HG03342 (cell line): ENCODE measurements around the gene XRCC4.

Source experiments
- ATAC-seq: cut with Tn5 transposase; IDR thresholded peaks from one replicate; pipeline ENCODE4 v1.9.1; 2021; ENCODE audit warnings: mild to moderate bottlenecking, moderate library complexity; ENCODE audit not compliant: unreplicated experiment

Gene XRCC4

DNA sequence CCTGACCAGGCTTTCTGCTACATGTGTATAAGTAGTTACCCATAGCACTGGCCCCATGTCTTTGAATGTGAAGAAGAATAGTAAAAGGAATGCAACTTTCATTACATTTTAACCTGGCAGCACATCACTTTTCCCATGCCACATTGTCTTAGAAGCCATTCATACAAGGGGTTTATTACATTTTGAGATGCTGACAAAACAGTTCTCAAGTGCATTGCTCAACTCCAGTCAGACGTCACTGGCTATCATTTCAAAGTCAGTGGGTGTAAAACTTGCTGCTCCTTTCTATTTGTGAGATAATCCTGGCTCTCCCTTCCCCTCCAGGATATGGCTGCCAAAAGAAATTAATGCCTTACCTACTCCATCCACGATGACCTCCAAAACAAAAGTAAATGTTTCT lies 297.2 kb downstream of the XRCC4 start:
- no peak for ATAC-seq

DNA sequence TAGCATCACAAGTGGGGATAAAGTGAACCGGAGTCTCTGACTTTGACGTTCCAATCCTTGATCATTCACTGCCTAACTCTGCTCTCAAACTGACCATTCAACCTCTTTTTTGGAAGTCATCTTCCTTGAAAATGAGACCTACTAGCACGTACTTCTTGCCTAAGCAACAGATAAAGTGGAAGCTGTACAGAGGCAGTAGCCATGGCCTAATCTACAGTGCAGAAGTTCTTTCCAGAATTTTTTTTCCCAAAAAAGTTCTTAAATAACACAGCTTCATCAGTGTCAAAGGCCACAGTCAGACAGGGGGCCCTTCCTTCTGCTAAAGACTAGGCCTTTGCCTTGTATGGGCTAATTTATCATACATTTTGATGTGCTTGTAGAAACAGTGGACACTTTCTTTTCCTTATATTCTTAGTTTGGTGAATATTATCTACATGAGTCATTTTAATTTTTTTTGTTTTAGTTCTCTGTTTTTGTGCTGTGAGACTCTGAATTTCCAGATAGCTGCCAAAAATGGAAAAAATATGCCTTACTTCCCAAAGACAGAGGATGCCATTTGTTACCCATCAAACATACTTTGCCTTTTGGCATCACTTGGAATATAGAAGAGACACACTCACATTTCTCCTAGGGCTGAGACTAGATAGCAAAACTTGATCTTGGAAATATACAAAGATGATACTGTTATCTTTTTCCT lies 297.9 kb downstream of the XRCC4 start:
- ATAC-seq, result no peak

DNA sequence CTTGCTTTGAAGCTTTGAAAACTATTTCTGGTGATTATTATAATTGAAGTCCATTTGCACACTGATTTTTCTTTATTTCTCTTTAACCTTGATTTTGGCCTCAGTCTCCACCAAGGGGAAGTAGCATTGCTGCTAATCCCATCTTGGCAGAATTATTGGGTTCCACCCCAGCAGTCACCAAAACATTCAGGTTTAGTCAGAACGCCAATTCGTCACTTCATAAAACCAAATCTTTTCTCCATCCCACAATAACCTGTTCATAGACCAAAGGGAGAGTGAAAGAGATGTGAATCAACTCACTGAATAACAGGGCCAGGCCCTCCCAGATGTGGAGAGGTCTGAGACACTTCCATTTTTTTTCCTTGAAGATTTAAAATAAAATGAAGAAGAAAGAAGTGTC lies 299.1 kb downstream of the XRCC4 start:
- ATAC-seq, result no peak

DNA sequence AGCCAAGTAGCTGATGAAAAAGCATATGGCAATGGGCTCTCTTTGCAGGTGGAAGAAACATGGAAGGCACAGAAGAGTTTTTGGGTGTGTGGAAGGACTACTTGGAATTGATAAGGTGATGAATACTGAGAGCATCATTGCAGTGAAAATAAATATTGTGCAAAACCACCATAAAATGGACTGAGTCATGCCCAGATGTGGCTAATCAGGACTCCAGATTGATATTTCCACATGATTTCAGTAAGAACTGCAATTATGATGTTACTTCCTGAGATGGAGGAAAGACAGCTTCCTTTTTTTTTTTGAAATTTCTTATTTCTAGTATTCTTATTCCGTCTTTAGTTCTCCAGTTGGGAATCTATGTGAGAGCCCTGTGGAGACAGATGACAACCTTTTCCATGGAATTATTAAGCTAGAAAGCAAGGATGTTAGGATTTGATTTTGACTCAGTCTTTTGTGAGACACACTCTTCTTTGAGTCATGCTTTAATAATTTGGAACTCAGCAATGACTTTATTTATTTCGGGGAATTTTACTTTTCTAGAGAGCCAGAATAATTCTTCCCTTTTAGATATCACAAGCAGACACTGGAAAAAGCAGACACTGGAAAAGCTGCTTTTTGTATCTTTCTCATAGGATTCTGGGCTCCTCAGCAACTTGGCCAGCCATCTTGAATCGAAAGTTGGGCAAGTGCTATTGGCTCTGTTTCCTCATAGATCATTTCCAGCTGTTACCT lies 300.0 kb downstream of the XRCC4 start:
- ATAC-seq, result no peak

DNA sequence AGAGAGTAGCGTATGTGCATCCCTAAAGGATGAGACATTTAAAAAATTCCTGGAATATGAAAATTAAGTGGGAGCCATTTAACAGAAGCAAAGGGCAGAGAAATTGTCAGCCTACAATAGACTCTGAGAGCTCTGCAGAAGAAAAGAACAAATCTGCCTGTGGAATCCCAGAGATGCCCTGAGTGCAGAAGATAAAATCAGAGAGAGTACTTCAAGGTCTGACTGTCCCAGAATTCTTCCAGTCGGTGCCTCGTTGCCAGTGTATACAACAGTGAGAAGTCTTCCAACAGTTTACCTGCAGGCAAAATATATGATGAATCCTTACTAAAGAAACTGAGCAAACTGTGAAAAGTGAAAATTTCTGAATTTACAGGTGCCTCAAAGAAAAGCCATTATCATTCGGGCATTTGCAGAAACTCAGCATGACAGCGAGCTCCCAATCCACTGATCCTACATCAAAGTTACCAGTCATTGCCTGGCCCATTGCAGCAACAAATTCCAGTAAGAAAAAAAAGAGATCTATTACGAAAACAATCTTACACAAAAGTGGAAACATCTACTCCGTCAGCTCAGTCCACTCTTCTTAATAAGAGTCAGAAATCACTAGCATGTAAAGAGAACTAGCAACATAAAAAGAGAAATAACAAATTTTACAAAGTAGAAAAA lies 301.4 kb downstream of the XRCC4 start:
- ATAC-seq, result no peak

DNA sequence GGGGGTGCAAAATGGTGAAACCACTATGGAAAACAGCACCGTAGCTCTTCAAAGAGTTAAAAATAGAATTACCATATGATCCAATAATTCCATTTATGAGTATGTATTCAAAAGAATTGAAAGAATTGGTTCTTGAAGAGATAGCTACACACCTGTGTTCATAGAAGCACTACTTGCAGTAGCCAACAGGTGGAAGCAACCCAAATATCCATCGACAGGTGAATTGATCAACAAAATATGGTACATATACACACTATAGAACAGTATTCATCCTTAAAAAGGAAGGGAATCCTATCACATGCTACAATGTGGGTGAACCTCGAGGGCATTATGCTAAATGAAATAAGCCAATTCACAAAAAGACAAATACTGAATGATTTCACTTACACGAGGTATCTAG lies 308.5 kb downstream of the XRCC4 start:
- no peak for ATAC-seq

DNA sequence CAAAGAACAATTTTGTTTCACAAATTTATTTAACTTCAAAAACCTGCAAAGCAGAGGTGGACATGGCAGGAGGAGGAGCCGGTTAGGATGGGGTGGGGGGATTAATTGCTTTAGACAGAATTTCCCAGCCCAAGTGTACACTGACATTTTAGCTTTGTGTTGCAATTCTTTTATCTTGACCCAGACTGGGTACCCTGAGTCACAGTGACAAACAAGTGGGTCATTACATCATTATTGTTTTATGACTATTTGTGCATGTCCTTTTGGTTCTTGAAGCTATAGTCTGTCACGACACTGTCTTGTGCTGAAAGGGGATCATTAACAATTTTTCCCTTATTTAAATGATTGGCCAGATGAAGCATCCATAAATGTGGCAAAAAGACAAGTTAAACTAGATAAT lies 309.7 kb downstream of the XRCC4 start:
- no peak for ATAC-seq

DNA sequence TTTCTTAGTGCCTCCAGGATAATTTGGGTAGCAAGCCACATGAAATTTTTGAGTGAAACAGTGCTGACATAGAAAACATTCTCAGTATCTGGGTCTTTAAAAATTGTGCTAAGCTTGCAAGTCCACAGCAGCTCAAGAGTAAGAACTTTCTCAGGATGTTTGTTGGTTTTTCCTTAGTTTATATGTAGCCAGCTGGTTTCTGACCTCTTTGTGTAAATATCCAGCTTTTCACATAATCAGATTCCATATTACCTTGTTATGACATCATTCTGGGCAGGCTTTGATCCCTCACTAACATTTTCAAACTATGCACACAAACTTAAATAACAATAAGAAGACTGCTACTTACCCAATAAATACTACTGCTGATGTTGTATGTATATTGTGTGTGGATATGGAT lies 311.3 kb downstream of the XRCC4 start:
- no peak for ATAC-seq

DNA sequence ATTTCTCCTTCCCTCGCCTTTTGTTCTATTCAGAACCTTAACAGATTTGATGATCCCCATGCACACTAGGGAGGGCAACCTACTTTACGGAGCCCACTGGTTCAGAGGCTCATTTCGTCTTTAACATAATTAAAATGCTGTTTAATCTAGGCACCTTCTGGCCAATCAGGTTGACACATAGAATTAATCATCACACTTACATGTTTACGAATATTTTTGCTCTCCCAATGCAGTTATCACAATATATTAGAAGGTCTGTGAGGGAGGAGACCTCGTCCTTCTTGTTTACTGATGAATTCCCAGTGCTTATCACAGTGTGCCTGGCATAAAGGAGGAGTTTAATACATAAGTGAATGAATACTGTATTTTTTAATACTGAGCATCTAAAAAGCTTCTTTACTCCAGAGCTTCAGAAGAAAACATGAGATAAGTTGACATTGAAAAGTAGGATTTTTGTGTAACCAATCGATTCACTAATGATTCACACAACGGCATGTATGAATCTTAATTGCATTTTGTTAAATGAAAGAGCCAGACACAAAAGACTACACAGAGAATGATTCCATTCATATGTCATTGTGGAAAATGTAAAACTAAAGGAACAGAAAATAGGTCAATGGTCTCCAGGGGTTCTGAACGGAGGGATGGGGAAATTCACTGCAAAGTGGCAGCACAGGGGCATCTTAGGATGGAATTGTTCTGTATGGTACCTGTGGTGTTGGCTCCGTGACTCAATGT lies 315.6 kb downstream of the XRCC4 start:
- ATAC-seq, result no peak

DNA sequence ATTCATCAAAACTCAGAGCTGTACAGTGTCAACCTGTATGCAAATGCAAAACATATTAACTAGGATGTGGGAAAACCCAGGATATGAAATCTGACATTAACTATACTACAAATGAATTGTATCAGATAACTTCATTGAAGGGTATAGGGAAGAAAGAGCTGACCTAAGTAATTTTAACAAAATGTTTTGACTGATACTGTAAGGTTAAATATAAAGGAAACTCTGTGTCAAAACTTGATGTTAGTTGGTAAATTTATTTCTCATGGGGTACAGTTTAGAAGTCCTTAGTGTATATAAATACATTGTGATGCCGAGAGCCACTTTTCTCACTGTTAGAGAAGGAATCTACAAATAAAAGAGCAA lies 316.1 kb downstream of the XRCC4 start:
- no peak for ATAC-seq

DNA sequence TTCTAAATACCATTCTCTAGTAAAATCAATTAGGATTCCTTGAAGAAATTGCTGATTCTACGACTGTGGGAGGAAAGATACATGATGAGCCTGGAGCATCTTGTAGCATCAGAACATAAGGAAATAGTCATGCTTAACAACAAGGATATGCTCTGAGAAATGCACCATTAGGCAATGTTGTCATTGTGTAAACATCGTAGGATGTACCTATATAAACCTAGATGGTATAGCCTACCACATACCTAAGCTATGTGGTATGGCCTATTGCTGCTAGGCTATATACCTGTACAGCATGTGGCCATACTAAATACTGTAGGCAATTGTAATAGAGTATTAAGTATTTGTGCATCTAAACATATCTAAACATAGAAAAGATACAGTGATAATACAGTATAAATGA lies 316.8 kb downstream of the XRCC4 start:
- ATAC-seq, result no peak

DNA sequence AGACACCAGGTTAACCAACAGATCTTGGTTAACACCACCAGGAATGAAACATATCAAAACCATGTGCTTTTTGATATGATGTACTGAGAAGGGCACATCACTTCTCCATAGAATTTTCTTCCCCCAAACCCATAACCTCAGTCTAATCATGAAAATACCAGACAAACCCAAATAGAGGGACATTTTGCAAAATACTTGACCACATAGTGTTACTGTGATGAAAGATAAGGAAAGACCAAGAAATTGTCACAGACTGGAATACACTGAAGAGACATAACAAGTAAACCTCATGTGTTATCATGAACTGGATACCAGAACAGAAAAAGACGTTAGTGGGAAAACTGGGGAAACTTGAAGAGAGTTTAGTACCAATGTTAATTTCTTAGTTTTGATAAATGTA lies 319.3 kb downstream of the XRCC4 start:
- ATAC-seq, result no peak

DNA sequence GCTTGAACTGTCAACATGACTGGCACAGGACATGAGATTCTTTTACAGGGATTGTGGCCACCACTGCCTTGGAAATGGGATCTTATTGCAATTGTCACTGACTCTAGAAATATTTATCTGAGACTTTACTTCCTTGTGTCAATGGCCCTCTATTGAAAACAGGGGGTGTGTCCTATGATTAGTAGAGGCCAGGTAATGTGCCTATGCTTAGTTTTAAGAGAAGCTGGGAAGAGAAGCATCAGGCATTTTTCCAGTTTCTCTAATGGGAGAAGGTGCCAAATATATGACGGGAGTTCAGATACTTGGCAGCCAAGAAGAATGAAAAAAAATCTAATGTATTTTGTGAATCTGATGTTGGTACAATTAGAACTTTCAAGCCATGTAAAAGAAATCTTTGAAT lies 320.3 kb downstream of the XRCC4 start:
- no peak for ATAC-seq

DNA sequence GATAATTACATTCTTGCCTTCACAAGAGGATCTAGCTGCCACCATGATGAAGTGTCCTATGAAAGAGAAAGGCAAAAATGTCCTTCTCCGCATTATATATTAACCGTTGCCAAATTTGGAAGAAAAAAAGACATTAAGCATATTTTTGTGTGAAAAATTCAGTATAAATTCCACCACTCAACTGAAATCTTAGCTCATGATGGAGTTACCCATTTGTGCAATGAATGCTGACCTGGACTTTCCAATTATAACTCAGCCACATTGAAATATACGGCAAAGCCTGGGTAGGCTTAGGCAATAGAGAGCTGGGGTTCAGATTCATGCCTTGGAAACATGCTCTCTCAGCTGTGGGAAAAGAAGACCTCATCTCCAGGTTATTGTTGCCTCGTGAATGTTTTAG lies 322.9 kb downstream of the XRCC4 start:
- no peak for ATAC-seq

DNA sequence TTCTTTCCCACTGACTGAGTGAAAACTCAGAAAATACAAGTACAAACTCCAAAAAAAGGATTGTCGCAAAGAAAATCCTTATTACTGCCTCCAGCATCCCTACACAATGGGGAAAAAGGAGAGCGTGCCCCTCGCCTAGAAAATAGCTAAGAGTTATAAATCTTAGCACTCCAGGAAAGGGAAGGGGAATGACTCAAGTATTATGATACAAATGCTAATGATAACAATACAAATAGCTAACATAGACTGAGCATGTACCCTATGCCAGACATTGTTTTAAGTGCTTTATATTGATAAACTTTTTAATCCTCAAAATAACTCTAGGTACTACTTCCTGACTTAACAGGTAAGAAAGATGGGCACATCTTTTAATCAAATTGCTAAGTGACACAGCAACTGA lies 323.4 kb downstream of the XRCC4 start:
- ATAC-seq, result no peak

DNA sequence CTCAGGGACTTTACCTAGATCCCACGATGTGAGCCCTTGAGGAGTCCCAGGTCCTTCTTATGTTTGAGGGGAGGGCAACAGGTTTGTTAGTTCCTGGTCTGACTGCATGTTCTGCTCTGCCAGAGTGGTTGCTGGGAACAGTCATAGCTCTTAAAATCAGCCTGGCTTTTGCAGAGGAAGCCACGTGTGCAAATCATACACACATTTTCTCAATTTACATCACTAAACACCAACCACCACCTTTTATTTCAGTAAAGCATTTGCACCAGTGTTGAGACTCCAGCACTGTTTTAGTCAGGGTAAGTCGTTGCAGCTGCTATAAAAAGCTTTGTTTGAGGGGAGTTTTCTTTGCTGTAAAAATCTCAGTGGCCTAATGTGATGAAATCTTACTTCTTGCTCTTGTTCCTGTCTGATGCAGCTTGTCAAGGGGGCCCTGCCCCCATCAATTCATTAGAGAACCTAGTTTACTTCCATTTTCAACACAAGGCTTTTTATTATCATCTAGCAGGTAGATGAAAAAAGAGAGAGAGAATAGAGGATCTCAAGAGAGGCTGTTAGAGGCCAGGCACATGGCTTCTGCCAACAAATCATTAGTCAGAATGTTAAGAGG lies 323.9 kb downstream of the XRCC4 start:
- ATAC-seq, result no peak

DNA sequence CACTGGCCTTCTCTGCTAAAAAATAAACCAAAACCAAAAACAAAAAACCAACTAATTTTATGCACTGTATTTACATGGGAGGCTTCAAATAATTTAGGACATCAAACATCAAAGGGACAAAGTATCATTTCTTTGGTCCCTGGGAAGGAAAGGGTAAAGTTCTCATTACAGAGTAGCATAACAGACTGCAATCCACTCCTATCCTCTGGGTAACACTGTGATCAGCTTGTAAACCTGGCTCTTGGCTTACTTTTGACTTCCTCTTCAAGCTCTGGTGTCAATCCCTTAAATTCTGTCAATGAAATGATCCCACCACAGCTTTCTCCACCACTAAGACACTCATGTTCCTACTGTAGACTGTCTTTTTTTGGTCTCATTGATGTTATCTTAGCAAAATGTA lies 324.4 kb downstream of the XRCC4 start:
- no peak for ATAC-seq
